Keratinocyte (primary cell): ENCODE results near the gene HAO2. TPM values are rescaled to one million over a fixed set of nuclear protein-coding genes. Genes with fewer than 3 reads are reported as not detected.
A peak's percentile ranks its signal among the peaks of the same experiment; 100 is the strongest.

Experiments
- DNase-seq: peaks from one replicate; pipeline ENCODE4 v3.0.0-alpha.2; 2011; ENCODE audit warnings: low read depth, missing footprints, low spot score
- FAIRE-seq: peaks from 2 replicates; lab custom pipeline; 2011; peaks lifted over from hg19 to GRCh38; lab: Jason Lieb, UNC
- H2AFZ ChIP-seq: 2 replicates; pipeline ENCODE4 v1.6.0; 2012; ENCODE audit warnings: low read length, control low read depth, inconsistent platforms; ENCODE audit not compliant: control insufficient read depth
- H3K27ac ChIP-seq: 2 replicates; pipeline ENCODE4 v1.5.1; 2011; ENCODE audit warnings: low read length; ENCODE audit not compliant: control insufficient read depth, insufficient read depth
- H3K27me3 ChIP-seq: 3 replicates; pipeline ENCODE4 v1.6.0; 2011; ENCODE audit warnings: low read length; ENCODE audit not compliant: control insufficient read depth, insufficient read depth; ENCODE audit errors: extremely low read depth
- H3K36me3 ChIP-seq, 2 experiments: 2 replicates in 1 of 2; 3 replicates in 1 of 2; pipeline ENCODE4 v1.5.1; 2011; ENCODE audit warnings: low read length in 2 of 2, mild to moderate bottlenecking in 1 of 2; ENCODE audit not compliant: control insufficient read depth in 2 of 2, insufficient read depth in 2 of 2; ENCODE audit errors: extremely low read depth in 1 of 2
- H3K4me1 ChIP-seq: 3 replicates; pipeline ENCODE4 v1.5.1; 2011; ENCODE audit warnings: low read length; ENCODE audit not compliant: control insufficient read depth, insufficient read depth; ENCODE audit errors: extremely low read depth
- H3K4me2 ChIP-seq: 3 replicates; pipeline ENCODE4 v1.6.0; 2011; ENCODE audit warnings: low read depth, low read length; ENCODE audit not compliant: control insufficient read depth, insufficient read depth; ENCODE audit errors: extremely low read depth
- H3K4me3 ChIP-seq, 3 experiments: fragments of 200-600 bp in 1 of 3; sonication (generic) in 1 of 3; 2 replicates in 2 of 3; 3 replicates in 1 of 3; pipeline ENCODE4 v1.5.1; 2011 to 2016; ENCODE audit warnings: low read length in 3 of 3, mild to moderate bottlenecking in 3 of 3, control low read depth in 2 of 3, inconsistent platforms in 1 of 3, low read depth in 1 of 3, mixed read lengths in 1 of 3, mixed run types in 1 of 3, moderate library complexity in 1 of 3; ENCODE audit not compliant: control insufficient read depth in 2 of 3, insufficient read depth in 2 of 3; ENCODE audit errors: extremely low read depth in 1 of 3
- H3K79me2 ChIP-seq: 2 replicates; pipeline ENCODE4 v1.6.0; 2012; ENCODE audit warnings: low read length; ENCODE audit not compliant: control insufficient read depth, insufficient read depth
- H3K9ac ChIP-seq: 3 replicates; pipeline ENCODE4 v1.6.0; 2011; ENCODE audit warnings: low read length; ENCODE audit not compliant: control insufficient read depth, insufficient read depth; ENCODE audit errors: extremely low read depth
- H3K9me1 ChIP-seq: 3 replicates; pipeline ENCODE4 v1.6.0; 2011; ENCODE audit warnings: low read length; ENCODE audit not compliant: control insufficient read depth, insufficient read depth; ENCODE audit errors: extremely low read depth
- H3K9me3 ChIP-seq: 2 replicates; pipeline ENCODE4 v1.5.1; 2012; ENCODE audit warnings: low read depth, low read length; ENCODE audit not compliant: control insufficient read depth
- H4K20me1 ChIP-seq: 3 replicates; pipeline ENCODE4 v1.6.0; 2011; ENCODE audit warnings: low read length; ENCODE audit not compliant: control insufficient read depth, insufficient read depth; ENCODE audit errors: extremely low read depth
- CTCF ChIP-seq, 3 experiments: IDR thresholded peaks in 1 of 3; conservative IDR thresholded peaks in 1 of 3; optimal IDR thresholded peaks in 1 of 3; 2 replicates in 2 of 3; 3 replicates in 1 of 3; pipeline versions ENCODE3 to v1.5.1; 2011; ENCODE audit warnings: low read length in 3 of 3, mild to moderate bottlenecking in 3 of 3, moderate library complexity in 2 of 3, control low read depth in 1 of 3, inconsistent platforms in 1 of 3; ENCODE audit not compliant: insufficient read depth in 2 of 3; ENCODE audit errors: extremely low read depth in 1 of 3
- EZH2 ChIP-seq: IDR thresholded peaks from one replicate; pipeline ENCODE4 v1.6.1; 2012; ENCODE audit warnings: inconsistent platforms, mild to moderate bottlenecking, low read length, moderate library complexity
- dilution Hi-C: fragments of 300-500 bp; cut with MboI; formaldehyde crosslinking; loops from one replicate; pipeline ENCODE4 v1.7.0; 2020; ENCODE audit warnings: low sequenced_read_pairs; ENCODE audit not compliant: extremely low pct_ligation_motif_present
- polyA plus RNA-seq, 5 experiments: library from polyadenylated mRNA; depleted of rRNA in 3 of 5; stranded (reverse) in 3 of 5; stranded (forward) in 1 of 5; unstranded in 1 of 5; fragments of >200 nt; gene quantifications; 1 replicate in 1 of 5; 2 replicates in 3 of 5; 3 replicates in 1 of 5; pipeline versions ENCODE4 v1.2.1 to v1.2.3, GENCODE V29; 2011 to 2012; ENCODE audit warnings: missing spikeins in 2 of 5, low read depth in 1 of 5, low replicate concordance in 1 of 5

The HAO2 gene
- polyA plus RNA-seq, 1 donor (not counting 4 experiments of a cell fraction or from before 2014, with no cell fraction given), result not detected

GRCh38 chr1:119372503-119373086, 4.0 kb downstream of the HAO2 start:
- Histone ChIP-seq H3K9me3 (no peaks in the 10 kb centered on the region), H2AFZ (no peak overlapping the region), H3K4me2 (no peak overlapping the region), H3K4me1 (peaks cover 9% of the 10 kb centered on the region), H3K79me2 (no peaks in the 10 kb centered on the region), H3K27me3 (no peaks in the 10 kb centered on the region), H3K36me3 (no peaks in the 10 kb centered on the region), H3K4me3 (no peak overlapping the region), H3K9ac (no peak overlapping the region), H3K27ac (no peak overlapping the region), H3K9me1 (no peaks in the 10 kb centered on the region), H4K20me1 (no peaks in the 10 kb centered on the region)
- DNase-seq (no peak), FAIRE-seq (no peak)
- dilution Hi-C loops, result no loop called here
- TF ChIP-seq CTCF (optimal IDR thresholded peaks at IDR 0.05 in 1 of 3, IDR thresholded peaks at IDR 0.05 in 1 of 3, conservative IDR thresholded peaks at IDR 0.05 in 1 of 3; ENCODE audit: extremely low read depth in 1 of 3, insufficient read depth in 2 of 3, low read length in 3 of 3) (peak; percentile 13 to 55 (median 44)), EZH2 (no peak)

- Histone ChIP-seq H3K4me3 (no peak overlapping the region), H3K4me1 (peaks cover 9% of the 10 kb centered on the region), H3K4me2 (no peak overlapping the region), H3K79me2 (no peaks in the 10 kb centered on the region), H2AFZ (no peak overlapping the region), H4K20me1 (no peaks in the 10 kb centered on the region), H3K36me3 (no peaks in the 10 kb centered on the region), H3K27ac (no peak overlapping the region), H3K9me3 (no peaks in the 10 kb centered on the region), H3K27me3 (no peaks in the 10 kb centered on the region), H3K9ac (no peak overlapping the region), H3K9me1 (no peaks in the 10 kb centered on the region)
- no peak for TF ChIP-seq EZH2
- no peak for TF ChIP-seq CTCF (optimal IDR thresholded peaks at IDR 0.05 in 1 of 3, IDR thresholded peaks at IDR 0.05 in 1 of 3, conservative IDR thresholded peaks at IDR 0.05 in 1 of 3; ENCODE audit: extremely low read depth in 1 of 3, insufficient read depth in 2 of 3, low read length in 3 of 3)
- no peak for DNase-seq
- FAIRE-seq, result peak; percentile 58
- dilution Hi-C loops, result no loop called here
These were observed 4.9 kb downstream of the HAO2 start for GRCh38 chr1:119373465-119373864.
